Immature natural killer cell (primary cell): ENCODE measurements around the gene PRKCE. TPM values are rescaled to one million over a fixed set of nuclear protein-coding genes. Genes with fewer than 3 reads are reported as not detected.
A peak's percentile ranks its signal among the peaks of the same experiment; 100 is the strongest.
"Not testable (repeated sequence)": the region's sequence is repeated elsewhere in the genome, so short reads cannot be mapped to it uniquely, and the experiment has no call there.

Experiments used
- DNase-seq, 3 donors: peaks; one replicate each; pipeline ENCODE4 v3.0.0; 2022; ENCODE audit warnings: mixed read lengths in 1 of 3
- H3K27ac Mint-ChIP-seq, 6 donors: one replicate each; pipeline ENCODE4 v1.8.0; 2020; ENCODE audit warnings: mixed read lengths in 6 of 6, mild to moderate bottlenecking in 5 of 6, inconsistent platforms in 4 of 6, moderate library complexity in 3 of 6
- H3K27me3 Mint-ChIP-seq, 3 donors: one replicate each; pipeline ENCODE4 v1.8.0; 2020 to 2021; ENCODE audit warnings: low read depth in 3 of 3, mild to moderate bottlenecking in 3 of 3, mixed read lengths in 3 of 3, moderate library complexity in 3 of 3, inconsistent platforms in 1 of 3
- H3K36me3 Mint-ChIP-seq, 3 donors: one replicate each; pipeline ENCODE4 v1.8.0; 2020; ENCODE audit warnings: mixed read lengths in 3 of 3, inconsistent platforms in 2 of 3, mild to moderate bottlenecking in 2 of 3
- H3K4me1 Mint-ChIP-seq, 2 donors: one replicate each; pipeline ENCODE4 v1.8.0; 2020; ENCODE audit warnings: inconsistent platforms in 2 of 2, mild to moderate bottlenecking in 2 of 2, mixed read lengths in 2 of 2, moderate library complexity in 1 of 2
- H3K4me3 Mint-ChIP-seq, 5 donors: one replicate each; pipeline ENCODE4 v1.8.0; 2020; ENCODE audit warnings: mild to moderate bottlenecking in 5 of 5, mixed read lengths in 5 of 5, inconsistent platforms in 3 of 5, moderate library complexity in 3 of 5
- H3K9me3 Mint-ChIP-seq, 6 donors: one replicate each; pipeline ENCODE4 v1.8.0; 2020; ENCODE audit warnings: mild to moderate bottlenecking in 6 of 6, mixed read lengths in 6 of 6, inconsistent platforms in 4 of 6, moderate library complexity in 3 of 6
- polyA plus RNA-seq, 3 donors: library from polyadenylated mRNA; unstranded; fragments of 300-500 nt; fragmentation: Illumina TruSeq; gene quantifications; one replicate each; pipeline ENCODE4 v1.2.3, GENCODE V29; 2021

Gene PRKCE
- polyA plus RNA-seq, 3 donors from 2014 or later, result 1.0 to 3.0 (median 2.5) TPM

DNA sequence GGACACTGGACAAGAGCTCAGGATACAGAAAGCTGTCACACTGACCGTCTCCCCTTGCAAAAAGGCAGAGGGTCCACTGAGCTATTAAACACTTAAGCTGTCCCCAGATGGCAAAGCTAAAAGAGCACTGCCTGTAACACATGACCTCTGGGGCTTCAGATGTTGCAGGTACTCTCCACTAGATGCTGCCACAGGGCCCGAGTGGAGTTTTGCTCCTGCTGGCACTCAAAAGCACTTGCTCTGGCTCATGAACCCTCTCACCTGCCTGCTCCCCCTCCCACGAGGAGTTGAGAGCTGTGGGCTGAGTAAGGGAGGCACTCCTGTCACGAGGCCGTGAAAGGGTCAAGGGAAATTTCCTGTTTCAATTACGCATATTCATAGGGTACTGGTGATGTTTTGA lies 227.9 kb downstream of the PRKCE start:
- Mint-ChIP-seq H3K27ac (no peak overlapping the region), H3K4me1 (no peaks in the 10 kb centered on the region), H3K4me3 (no peak overlapping the region), H3K9me3 (peaks cover 7 to 20% (median 13%) of the 10 kb centered on the region in 6 donors), H3K36me3 (peaks cover 20 to 28% (median 20%) of the 10 kb centered on the region in 3 donors), H3K27me3 (no peaks in the 10 kb centered on the region)
- no peak for DNase-seq

- Mint-ChIP-seq H3K4me1 (no peaks in the 10 kb centered on the region), H3K27me3 (no peaks in the 10 kb centered on the region), H3K27ac (no peak overlapping the region)
Observed at GRCh38 chr2:45879936-45880335, 228.5 kb downstream of the PRKCE start.

DNA sequence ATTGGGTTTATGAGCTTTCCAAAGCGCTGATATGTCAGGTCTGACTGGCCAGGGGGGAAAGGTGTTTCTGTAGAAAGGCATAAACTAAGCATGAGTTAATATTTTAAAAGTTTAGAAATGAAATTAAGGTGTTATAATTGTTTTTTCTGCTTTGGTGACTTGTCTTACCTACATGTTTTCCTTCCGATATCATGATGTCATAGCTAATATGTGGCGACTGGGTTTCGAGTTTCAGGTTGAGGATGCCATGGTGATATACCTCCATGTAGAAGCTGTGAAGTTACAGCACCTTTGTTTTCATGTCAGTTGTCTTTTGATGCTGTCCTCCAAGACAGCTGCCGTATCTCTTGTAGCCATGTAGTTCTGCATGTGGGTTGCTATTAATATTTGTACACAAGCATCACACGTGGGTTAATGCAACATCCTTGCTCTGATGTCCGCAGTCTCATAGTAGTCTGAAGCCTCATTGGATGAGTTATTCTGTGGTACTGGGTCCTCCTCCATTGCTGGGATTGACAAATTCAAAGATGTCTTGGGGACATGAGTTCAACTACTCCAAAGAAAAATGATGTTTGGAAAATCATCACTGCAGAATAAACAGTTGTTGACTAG lies 230.6 kb downstream of the PRKCE start:
- peaks cover 8 to 13% (median 8%) of the 10 kb centered on the region in 3 donors for H3K36me3 Mint-ChIP-seq

More at GRCh38 chr2:45879936-45880335, 228.5 kb downstream of the PRKCE start:
- H3K4me3 Mint-ChIP-seq, result no peak overlapping the region
- DNase-seq, result no peak
- H3K36me3 Mint-ChIP-seq, result peaks cover 20 to 26% (median 20%) of the 10 kb centered on the region in 3 donors
- peaks cover 7 to 20% (median 13%) of the 10 kb centered on the region in 6 donors for H3K9me3 Mint-ChIP-seq

GRCh38 chr2:45882707-45883602 lies 231.5 kb downstream of the PRKCE start:
- Mint-ChIP-seq H3K4me1 (peaks cover 0 to 5% of the 10 kb centered on the region in 2 donors), H3K27ac (peak overlapping the region in 1 of 6 donors; percentile 27), H3K27me3 (peaks cover 0 to 1% (median 0%) of the 10 kb centered on the region in 3 donors), H3K4me3 (no peak overlapping the region), H3K36me3 (peaks cover 5 to 10% (median 5%) of the 10 kb centered on the region in 3 donors), H3K9me3 (no peaks in the 10 kb centered on the region)
- no peak for DNase-seq

More for the DNA sequence above, 230.6 kb downstream of the PRKCE start:
- Mint-ChIP-seq H3K4me1 (peaks cover 0 to 3% of the 10 kb centered on the region in 2 donors), H3K9me3 (peaks cover 0 to 4% (median 2%) of the 10 kb centered on the region in 6 donors), H3K4me3 (no peak overlapping the region), H3K27ac (no peak overlapping the region), H3K27me3 (peaks cover 0 to 1% (median 0%) of the 10 kb centered on the region in 3 donors)
- no peak for DNase-seq

GRCh38 chr2:45883603-45884000 lies 232.1 kb downstream of the PRKCE start:
- Mint-ChIP-seq H3K27me3 (peaks cover 0 to 1% (median 0%) of the 10 kb centered on the region in 3 donors), H3K36me3 (peaks cover 0 to 9% (median 0%) of the 10 kb centered on the region in 3 donors), H3K9me3 (no peaks in the 10 kb centered on the region), H3K4me3 (no peak overlapping the region), H3K27ac (no peak overlapping the region), H3K4me1 (peaks cover 0 to 5% of the 10 kb centered on the region in 2 donors)
- DNase-seq, result no peak

DNA sequence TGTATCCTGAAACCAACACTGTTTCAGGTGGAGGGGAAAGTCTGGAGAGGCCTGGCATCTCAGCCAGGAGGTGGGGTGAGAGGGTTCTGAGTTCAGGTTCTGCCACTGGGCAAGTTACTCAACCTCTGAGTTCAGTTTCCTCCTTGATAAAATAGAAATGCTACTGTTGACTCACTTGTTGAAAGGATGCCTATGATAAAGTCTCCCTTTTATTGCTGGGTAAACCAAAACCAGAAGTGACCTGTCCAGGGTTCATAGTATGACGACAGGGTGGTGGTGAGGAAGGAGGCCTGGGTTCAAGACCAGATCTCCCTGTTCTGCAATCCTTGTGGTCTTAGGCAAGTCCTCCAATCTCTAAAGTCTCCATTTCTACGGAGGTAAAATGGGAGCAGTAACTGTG lies 232.7 kb downstream of the PRKCE start:
- H3K9me3 Mint-ChIP-seq, result no peaks in the 10 kb centered on the region
- no peak for DNase-seq
- H3K36me3 Mint-ChIP-seq, result peaks cover 0 to 9% (median 0%) of the 10 kb centered on the region in 3 donors
- H3K27me3 Mint-ChIP-seq, result peaks cover 0 to 3% (median 0%) of the 10 kb centered on the region in 3 donors
- H3K4me1 Mint-ChIP-seq, result peaks cover 5 to 6% of the 10 kb centered on the region in 2 donors
- no peak overlapping the region for H3K4me3 Mint-ChIP-seq
- no peak overlapping the region for H3K27ac Mint-ChIP-seq

- Mint-ChIP-seq H3K4me1 (peaks cover 14 to 15% of the 10 kb centered on the region in 2 donors), H3K9me3 (no peaks in the 10 kb centered on the region), H3K4me3 (no peak overlapping the region), H3K27me3 (peaks cover 0 to 3% (median under 1%) of the 10 kb centered on the region in 3 donors), H3K27ac (no peak overlapping the region), H3K36me3 (no peaks in the 10 kb centered on the region)
- no peak for DNase-seq
Observed at GRCh38 chr2:45885171-45885621, 233.7 kb downstream of the PRKCE start.

- Mint-ChIP-seq H3K27ac (no peak overlapping the region), H3K27me3 (peaks cover 0 to 7% (median 3%) of the 10 kb centered on the region in 3 donors), H3K4me1 (peaks cover 24% of the 10 kb centered on the region in 2 donors), H3K9me3 (no peaks in the 10 kb centered on the region), H3K36me3 (no peaks in the 10 kb centered on the region), H3K4me3 (no peak overlapping the region)
- DNase-seq, result no peak
Observed at GRCh38 chr2:45886171-45886663, 234.7 kb downstream of the PRKCE start.

GRCh38 chr2:45888167-45888566 lies 236.7 kb downstream of the PRKCE start:
- DNase-seq, result no peak
- Mint-ChIP-seq H3K27me3 (peaks cover 0 to 7% (median 6%) of the 10 kb centered on the region in 3 donors), H3K4me1 (peaks cover 41 to 43% of the 10 kb centered on the region in 2 donors), H3K27ac (no peak overlapping the region), H3K36me3 (no peaks in the 10 kb centered on the region), H3K4me3 (no peak overlapping the region), H3K9me3 (no peaks in the 10 kb centered on the region)

DNA sequence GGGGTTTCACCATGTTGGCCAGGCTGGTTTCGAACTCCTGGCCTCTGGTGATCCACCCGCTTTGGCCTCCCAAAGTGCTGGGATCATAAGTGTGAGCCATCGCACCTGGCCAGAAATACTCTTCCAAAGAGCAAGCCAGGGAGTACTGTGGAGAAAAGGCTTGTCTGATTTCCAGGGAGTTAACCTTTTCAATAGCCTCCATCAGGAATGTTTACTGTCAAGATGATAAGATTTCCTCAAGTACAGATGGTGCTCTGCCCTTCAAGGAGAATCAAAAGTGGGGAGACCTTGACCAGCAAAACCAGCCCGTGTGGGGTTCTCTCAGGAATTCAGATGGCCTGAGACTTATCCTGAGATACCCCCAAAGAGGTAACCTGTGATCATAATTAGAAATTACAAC lies 237.2 kb downstream of the PRKCE start:
- Mint-ChIP-seq H3K27me3 (peaks cover 0 to 7% (median 6%) of the 10 kb centered on the region in 3 donors), H3K9me3 (no peaks in the 10 kb centered on the region), H3K4me3 (peak overlapping the region in 1 of 5 donors; percentile 8), H3K4me1 (peaks cover 41 to 44% of the 10 kb centered on the region in 2 donors), H3K36me3 (no peaks in the 10 kb centered on the region), H3K27ac (no peak overlapping the region)
- DNase-seq, result no peak

GRCh38 chr2:45889053-45889452 lies 237.6 kb downstream of the PRKCE start:
- DNase-seq, result no peak
- H3K27me3 Mint-ChIP-seq, result peaks cover 0 to 7% (median 6%) of the 10 kb centered on the region in 3 donors
- no peaks in the 10 kb centered on the region for H3K36me3 Mint-ChIP-seq
- H3K27ac Mint-ChIP-seq, result no peak overlapping the region
- H3K4me3 Mint-ChIP-seq, result peak overlapping the region in 1 of 5 donors; percentile 8
- no peaks in the 10 kb centered on the region for H3K9me3 Mint-ChIP-seq
- peaks cover 41 to 44% of the 10 kb centered on the region in 2 donors for H3K4me1 Mint-ChIP-seq

GRCh38 chr2:45889620-45890370 lies 238.3 kb downstream of the PRKCE start:
- Mint-ChIP-seq H3K27me3 (peaks cover 0 to 7% (median 6%) of the 10 kb centered on the region in 3 donors), H3K4me3 (peak overlapping the region in 1 of 5 donors; percentile 51), H3K36me3 (no peaks in the 10 kb centered on the region), H3K9me3 (no peaks in the 10 kb centered on the region), H3K4me1 (peaks cover 41 to 44% of the 10 kb centered on the region in 2 donors), H3K27ac (no peak overlapping the region)
- DNase-seq, result no peak

GRCh38 chr2:45890371-45890646 lies 238.8 kb downstream of the PRKCE start:
- H3K9me3 Mint-ChIP-seq, H3K27me3 Mint-ChIP-seq, DNase-seq, H3K36me3 Mint-ChIP-seq, H3K27ac Mint-ChIP-seq: not testable (repeated sequence)
- Mint-ChIP-seq H3K4me3 (peak overlapping the region in 1 of 5 donors; percentile 70), H3K4me1 (peaks cover 39 to 44% of the 10 kb centered on the region in 2 donors)
